K562 (cell line): ENCODE measurements around the gene EML6. TPM values are rescaled to one million over a fixed set of nuclear protein-coding genes. Genes with fewer than 3 reads are reported as not detected.

ENCODE experiments used
- ATF7 ChIP-seq: fragments of 450-650 bp; IDR thresholded peaks from 2 replicates; pipeline ENCODE4 v1.7.1; 2014; ENCODE audit warnings: mild to moderate bottlenecking, moderate library complexity
- CCAR2 ChIP-seq: fragments of 200-400 bp; formaldehyde crosslinking; IDR thresholded peaks from 2 replicates; pipeline ENCODE4 v1.6.1; 2017; ENCODE audit warnings: mild to moderate bottlenecking, low read depth, low read length
- CTCF ChIP-seq, 3 experiments: IDR thresholded peaks in 2 of 3; conservative IDR thresholded peaks in 1 of 3; 2 replicates each; pipeline ENCODE4 v1.5.1; 2011 to 2012; ENCODE audit warnings: low read length in 3 of 3, mild to moderate bottlenecking in 3 of 3, control low read depth in 2 of 3, improper control_type of control experiment in 1 of 3, inconsistent platforms in 1 of 3, low read depth in 1 of 3, mixed read lengths in 1 of 3, moderate library complexity in 1 of 3; ENCODE audit not compliant: insufficient read depth in 2 of 3
- DDX20 ChIP-seq: fragments of 450-650 bp; IDR thresholded peaks from 2 replicates; pipeline ENCODE4 v1.6.1; 2016; ENCODE audit warnings: missing genetic modification characterization, low read depth, mild to moderate bottlenecking, missing compliant biosample characterization, moderate library complexity
- ELF2 ChIP-seq: fragments of 250-450 bp; sonication (Bioruptor Pico); IDR thresholded peaks from 2 replicates; pipeline ENCODE4 v1.5.0; 2021; ENCODE audit warnings: mild to moderate bottlenecking
- EZH2 ChIP-seq: IDR thresholded peaks from 2 replicates; pipeline ENCODE4 v1.6.1; 2012; ENCODE audit warnings: low read depth, mild to moderate bottlenecking, inconsistent platforms, low read length, borderline replicate concordance
- FIP1L1 ChIP-seq: fragments of 200-400 bp; formaldehyde crosslinking; IDR thresholded peaks from 2 replicates; pipeline ENCODE4 v1.6.1; 2018; ENCODE audit warnings: mild to moderate bottlenecking, low read depth, low read length; ENCODE audit not compliant: poor library complexity, severe bottlenecking
- GABPA ChIP-seq: fragments of 200-800 bp; sonication (Bioruptor generic); conservative IDR thresholded peaks from 2 replicates; pipeline ENCODE4 v1.6.1; 2016; ENCODE audit warnings: low read depth, missing genetic modification characterization, missing compliant biosample characterization
- KLF6 ChIP-seq: fragments of 250-450 bp; sonication (Bioruptor Pico); IDR thresholded peaks from 2 replicates; pipeline ENCODE4 v1.4.0; 2020; ENCODE audit warnings: mild to moderate bottlenecking, moderate library complexity, borderline replicate concordance
- MAFG ChIP-seq: fragments of 450-650 bp; conservative IDR thresholded peaks from 2 replicates; pipeline ENCODE4 v1.6.1; 2016; ENCODE audit warnings: missing genetic modification characterization, missing compliant biosample characterization
- MAFK ChIP-seq: IDR thresholded peaks from 2 replicates; pipeline ENCODE4 v1.6.1; 2011; ENCODE audit warnings: low read length, improper control_type of control experiment
- MECOM ChIP-seq: fragments of 250-450 bp; sonication (Bioruptor Pico); IDR thresholded peaks from 2 replicates; pipeline ENCODE4 v1.8.0; 2022; ENCODE audit warnings: inconsistent platforms
- MTA2 ChIP-seq: fragments of 450-650 bp; IDR thresholded peaks from 2 replicates; pipeline ENCODE4 v1.6.1; 2016; ENCODE audit warnings: low read depth
- NCOA2 ChIP-seq, 2 experiments: fragments of 450-650 bp; IDR thresholded peaks; 2 replicates each; pipeline ENCODE4 v1.6.1; 2018; ENCODE audit warnings: mild to moderate bottlenecking in 2 of 2, moderate library complexity in 1 of 2; ENCODE audit not compliant: partially characterized antibody in 2 of 2
- POLR2AphosphoS5 ChIP-seq: IDR thresholded peaks from 2 replicates; pipeline ENCODE4 v1.6.1; 2011; ENCODE audit warnings: mild to moderate bottlenecking, low read depth, low read length, moderate library complexity; ENCODE audit not compliant: control insufficient read depth, insufficient read depth
- RBFOX2 ChIP-seq: fragments of 200-400 bp; formaldehyde crosslinking; IDR thresholded peaks from 2 replicates; pipeline ENCODE4 v1.6.1; 2017; ENCODE audit warnings: low read depth, mild to moderate bottlenecking, low read length, moderate library complexity
- RNF2 ChIP-seq: sonication (generic); IDR thresholded peaks from 2 replicates; pipeline ENCODE4 v1.6.1; 2016
- SAFB ChIP-seq: fragments of 200-400 bp; formaldehyde crosslinking; IDR thresholded peaks from 2 replicates; pipeline ENCODE4 v1.6.1; 2017; ENCODE audit warnings: low read depth, low read length, borderline replicate concordance
- SMARCA4 ChIP-seq: fragments of 450-650 bp; IDR thresholded peaks from 2 replicates; pipeline ENCODE4 v1.6.1; 2016
- SNRNP70 ChIP-seq: fragments of 200-400 bp; formaldehyde crosslinking; optimal IDR thresholded peaks from 2 replicates; pipeline ENCODE3; 2017; ENCODE audit warnings: low read depth, low read length
- SRSF1 ChIP-seq: fragments of 200-400 bp; formaldehyde crosslinking; IDR thresholded peaks from 2 replicates; pipeline ENCODE4 v1.6.1; 2017; ENCODE audit warnings: mild to moderate bottlenecking, low read depth, low read length, moderate library complexity
- SRSF3 ChIP-seq: fragments of 200-400 bp; formaldehyde crosslinking; IDR thresholded peaks from 2 replicates; pipeline ENCODE4 v1.6.1; 2016; ENCODE audit warnings: mild to moderate bottlenecking, low read length, moderate library complexity; ENCODE audit not compliant: insufficient read depth
- TEAD2 ChIP-seq: fragments of 450-650 bp; IDR thresholded peaks from 2 replicates; pipeline ENCODE4 v1.6.1; 2016; ENCODE audit warnings: missing genetic modification characterization, control low read depth, missing compliant biosample characterization
- TGIF2 ChIP-seq: sonication (generic); formaldehyde crosslinking; IDR thresholded peaks from 2 replicates; pipeline ENCODE4 v1.8.1; 2022; ENCODE audit warnings: mild to moderate bottlenecking, missing genetic modification reagents, moderate library complexity
- TSC22D4 ChIP-seq: fragments of 450-650 bp; IDR thresholded peaks from 2 replicates; pipeline ENCODE4 v1.6.1; 2016; ENCODE audit warnings: missing genetic modification characterization, missing biosample characterization, control low read depth
- ZNF316 ChIP-seq: fragments of 450-650 bp; IDR thresholded peaks from 2 replicates; pipeline ENCODE4 v1.6.1; 2016
- ZNF655 ChIP-seq: fragments of 250-450 bp; sonication (Bioruptor Pico); IDR thresholded peaks from 2 replicates; pipeline ENCODE4 v1.5.0; 2021
- ZNF695 ChIP-seq: fragments of 450-650 bp; formaldehyde crosslinking; IDR thresholded peaks from 2 replicates; pipeline ENCODE4 v1.4.0; 2020; ENCODE audit warnings: mild to moderate bottlenecking, moderate library complexity
- polyA plus RNA-seq, 8 experiments: library from polyadenylated mRNA; depleted of rRNA in 4 of 8; stranded (reverse) in 5 of 8; unstranded in 3 of 8; fragments of >200 nt; fragmentation: Nextera tagmentation in 2 of 8; fragmentation: Illumina TruSeq in 1 of 8; extraction: Ambion mirVana in 2 of 8; extraction: Trizol in 1 of 8; gene quantifications; 2 replicates each; pipeline versions ENCODE4 v1.2.1 to v1.2.3, GENCODE V29; 2011 to 2014; ENCODE audit warnings: inconsistent platforms in 1 of 8, missing spikeins in 1 of 8
- total RNA-seq, 7 experiments: library from RNA; depleted of rRNA in 6 of 7; stranded (reverse); fragments of >200 nt in 6 of 7; fragmentation: Illumina TruSeq in 2 of 7; extraction: Trizol in 2 of 7; gene quantifications; 2 replicates each; pipeline versions ENCODE4 v1.2.1 to v1.2.3, GENCODE V29; 2011 to 2021; ENCODE audit warnings: low replicate concordance in 1 of 7
- TF ChIP-seq, protein P1 (sequence below): fragments of 250-450 bp; sonication (Bioruptor Pico); IDR thresholded peaks from 2 replicates; pipeline ENCODE4 v1.4.0; 2020

Gene EML6
- total and polyA plus RNA-seq, 9 of the 15 experiments (the other 6 are each of a cell fraction or from before 2014, with no cell fraction given): 0.07 to 0.56 (median 0.25) TPM

DNA sequence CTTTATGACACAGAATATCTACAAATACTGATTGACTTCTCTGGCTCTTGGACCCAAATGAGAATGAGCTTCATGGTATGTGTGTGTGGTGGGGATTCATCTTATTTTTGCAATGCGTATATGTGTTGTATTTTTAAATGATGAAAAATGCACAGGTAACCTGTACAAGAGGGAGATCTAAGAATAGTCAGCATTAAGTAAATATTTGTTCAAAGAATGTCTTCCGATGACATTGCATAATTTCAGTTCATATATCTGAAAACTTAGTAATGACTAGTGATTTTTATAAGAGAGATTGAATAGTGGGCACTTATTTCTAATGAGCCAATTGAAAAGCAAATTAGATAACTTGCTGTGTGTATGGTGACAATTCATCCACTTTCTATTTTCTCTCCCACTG is 66.4 kb downstream of the EML6 start (continued):
- TF ChIP-seq ELF2 (CRISPR knock-in tag) (no peak), ATF7 (no peak), SNRNP70 (no peak), SRSF3 (no peak), POLR2AphosphoS5 (no peak), MECOM (CRISPR knock-in tag) (no peak), ZNF655 (CRISPR knock-in tag) (no peak), RNF2 (no peak), SAFB (no peak), ZNF695 (CRISPR knock-in tag) (no peak), ZNF316 (peak; percentile 84), MTA2 (no peak), FIP1L1 (no peak), CCAR2 (no peak), GABPA (tag) (no peak), EZH2 (no peak), TSC22D4 (tag) (no peak), TGIF2 (CRISPR knock-in tag) (no peak), MAFG (tag) (peak; percentile 61), RBFOX2 (no peak), TEAD2 (no peak), SMARCA4 (no peak), DDX20 (tag) (no peak), SRSF1 (no peak), MAFK (0 out of 2 replicates have a peak, but pooled peaks have one; percentile 17), KLF6 (CRISPR knock-in tag) (no peak), NCOA2 (IDR thresholded peaks at IDR 0.05; ENCODE audit: partially characterized antibody in 2 of 2) (no peak), CTCF (IDR thresholded peaks at IDR 0.05 in 2 of 3, conservative IDR thresholded peaks at IDR 0.05 in 1 of 3; ENCODE audit: insufficient read depth in 2 of 3, low read depth in 1 of 3, low read length in 3 of 3) (no peak)
- TF ChIP-seq, protein P1, sequence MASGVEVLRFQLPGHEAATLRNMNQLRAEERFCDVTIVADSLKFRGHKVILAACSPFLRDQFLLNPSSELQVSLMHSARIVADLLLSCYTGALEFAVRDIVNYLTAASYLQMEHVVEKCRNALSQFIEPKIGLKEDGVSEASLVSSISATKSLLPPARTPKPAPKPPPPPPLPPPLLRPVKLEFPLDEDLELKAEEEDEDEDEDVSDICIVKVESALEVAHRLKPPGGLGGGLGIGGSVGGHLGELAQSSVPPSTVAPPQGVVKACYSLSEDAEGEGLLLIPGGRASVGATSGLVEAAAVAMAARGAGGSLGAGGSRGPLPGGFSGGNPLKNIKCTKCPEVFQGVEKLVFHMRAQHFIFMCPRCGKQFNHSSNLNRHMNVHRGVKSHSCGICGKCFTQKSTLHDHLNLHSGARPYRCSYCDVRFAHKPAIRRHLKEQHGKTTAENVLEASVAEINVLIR (CRISPR knock-in tag): no peak
